ENCODE data around the gene PHF23.

Gene PHF23

DNA sequence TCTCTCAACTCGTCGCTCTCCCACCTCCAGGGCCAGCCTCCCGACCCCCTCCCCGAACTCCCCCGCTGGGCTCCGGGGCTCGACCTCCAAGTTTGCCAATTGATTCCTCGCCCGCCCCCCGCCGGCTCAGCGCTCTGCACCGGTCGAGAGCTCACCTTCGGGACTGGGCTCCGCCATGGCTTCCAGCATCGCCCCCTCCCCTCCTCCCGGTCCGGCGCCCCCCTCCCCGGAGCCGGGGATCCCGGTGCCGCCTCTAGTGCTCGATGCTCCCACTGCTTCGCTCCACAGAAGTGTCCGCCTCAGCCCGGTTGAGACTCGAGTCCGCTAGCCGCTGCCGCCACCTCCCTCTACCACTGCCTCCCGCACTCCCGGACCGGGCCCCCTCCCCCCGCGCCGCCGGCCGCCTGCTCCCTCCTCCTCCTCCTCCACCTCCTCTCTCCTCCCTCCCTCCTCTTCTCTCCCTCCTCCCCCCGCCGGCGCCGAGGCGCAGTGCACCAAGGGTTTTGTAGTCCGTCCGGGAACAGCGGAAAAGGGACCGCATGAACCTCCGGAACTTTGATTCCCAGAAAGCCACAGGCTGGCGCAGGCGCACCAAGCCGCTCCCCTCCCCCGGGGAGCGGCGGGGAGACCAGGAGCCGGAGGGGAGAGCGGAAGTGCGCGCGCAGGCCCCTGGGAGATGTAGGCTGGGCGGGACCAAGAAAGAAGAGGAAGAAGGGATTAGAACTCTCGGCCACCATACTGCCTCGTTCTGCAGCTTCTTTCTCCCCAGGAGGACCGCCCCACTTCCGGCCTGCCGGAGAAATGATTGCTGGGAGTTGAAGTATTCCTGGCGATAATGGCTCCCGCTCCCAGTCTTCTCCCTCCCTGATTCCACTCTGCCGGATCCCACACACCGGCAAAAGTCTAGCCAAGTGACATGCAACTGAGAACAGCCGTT lies at the start of gene PHF23:
Gene PHF23, minus strand, starts transcription at position 367 of the 937 bp plus-strand sequence. Its CDS starts 178 bp downstream, at position 189.
- DNase-seq (ENCODE audit: insufficient read length, low spot score): peak; percentile 90
- TF ChIP-seq CTCF (IDR thresholded peaks at IDR 0.05; ENCODE audit: insufficient read depth, missing control alignments): no peak
- FAIRE-seq: no peak

- no peak for FAIRE-seq
- TF ChIP-seq CTCF (IDR thresholded peaks at IDR 0.05; ENCODE audit: insufficient read depth, missing control alignments): no peak
- no peak for DNase-seq (ENCODE audit: insufficient read length, low spot score)
These were observed 46.4 kb upstream of the PHF23 start for GRCh38 chr17:7285679-7286078.

GRCh38 chr17:7284911-7285310 lies 45.7 kb upstream of the PHF23 start:
- peak; percentile 13 for DNase-seq (ENCODE audit: insufficient read length, low spot score)
- TF ChIP-seq CTCF (IDR thresholded peaks at IDR 0.05; ENCODE audit: insufficient read depth, missing control alignments): no peak
- FAIRE-seq: no peak

- FAIRE-seq (no peak), DNase-seq (ENCODE audit: insufficient read length, low spot score) (peak; percentile 15)
- no peak for TF ChIP-seq CTCF (IDR thresholded peaks at IDR 0.05; ENCODE audit: insufficient read depth, missing control alignments)
These were observed 44.4 kb upstream of the PHF23 start for GRCh38 chr17:7283471-7284216.

DNA sequence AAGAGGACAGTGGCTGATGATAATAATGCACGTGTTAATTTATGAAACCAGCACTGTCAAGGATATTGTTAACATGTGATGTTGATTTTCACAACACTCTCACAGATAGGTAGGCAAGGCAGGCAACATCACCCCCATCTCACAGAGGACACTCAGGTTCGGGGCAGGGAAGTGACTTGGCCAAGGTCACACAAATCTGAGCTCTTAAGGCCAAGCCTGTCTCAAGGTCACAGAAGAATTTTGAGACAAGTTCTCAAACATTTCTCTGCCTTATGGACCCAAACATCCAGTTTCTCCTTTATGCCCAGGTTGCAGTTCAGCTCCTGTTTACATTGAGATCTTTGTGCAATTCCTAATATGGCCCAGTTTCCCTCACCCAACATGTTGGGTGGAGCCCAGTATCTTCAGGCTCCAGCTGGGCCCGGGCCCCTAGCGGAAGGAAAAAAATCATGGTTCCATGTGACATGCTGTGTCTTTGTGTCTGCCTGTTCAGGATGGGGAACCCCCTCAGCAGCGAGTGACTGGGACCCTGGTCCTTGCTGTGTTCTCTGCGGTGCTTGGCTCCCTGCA lies 43.6 kb upstream of the PHF23 start:
- no peak for TF ChIP-seq CTCF (IDR thresholded peaks at IDR 0.05; ENCODE audit: insufficient read depth, missing control alignments)
- no peak for FAIRE-seq
- DNase-seq (ENCODE audit: insufficient read length, low spot score): peak; percentile 12

GRCh38 chr17:7281953-7282751 lies 42.9 kb upstream of the PHF23 start:
- DNase-seq (ENCODE audit: insufficient read length, low spot score): peak; percentile 47
- no peak for TF ChIP-seq CTCF (IDR thresholded peaks at IDR 0.05; ENCODE audit: insufficient read depth, missing control alignments)
- FAIRE-seq: no peak
